ENCODE data around the gene MEF2C. TPM values are rescaled to one million over a fixed set of nuclear protein-coding genes. Genes with fewer than 3 reads are reported as not detected.

MEF2C gene
- total RNA-seq, 1 donor from 2014 or later = 0.26 TPM

DNA sequence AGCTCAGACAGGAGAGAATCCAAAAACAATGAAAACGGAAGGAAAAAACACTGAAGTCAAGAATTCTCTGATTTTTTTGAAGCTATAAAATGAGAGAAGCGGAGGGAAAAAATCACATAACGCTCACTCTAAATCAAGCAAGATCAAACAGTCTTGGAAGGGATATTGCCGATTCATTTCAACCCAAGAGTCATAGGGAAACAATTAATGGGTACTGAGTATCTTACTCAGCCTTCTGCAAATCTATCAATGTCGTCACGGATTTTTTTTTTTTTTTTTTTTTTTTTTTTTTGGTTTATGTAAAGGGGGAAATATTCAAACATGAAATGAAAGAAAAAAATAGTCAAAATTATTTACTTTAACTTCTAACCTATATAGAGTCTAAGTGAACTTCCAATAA, 9.5 kb downstream of the MEF2C start:
- Histone ChIP-seq H3K4me1 (no peaks in the 10 kb centered on the region), H3K36me3 (no peaks in the 10 kb centered on the region), H4K20me1 (ENCODE audit: low read depth) (no peaks in the 10 kb centered on the region), H3K9me3 (ENCODE audit: low read depth) (no peaks in the 10 kb centered on the region), H3F3A (ENCODE audit: low read depth) (no peaks in the 10 kb centered on the region), H3K4me2 (no peak overlapping the region), H3K27ac (no peak overlapping the region), H3K27me3 (no peaks in the 10 kb centered on the region), H3K79me2 (ENCODE audit: low read depth) (no peaks in the 10 kb centered on the region), H3K9ac (no peak overlapping the region), H2AFZ (replicated peaks) (no peak overlapping the region), H3K4me3 (no peak overlapping the region)
- TF ChIP-seq EZH2phosphoT487 (IDR thresholded peaks at IDR 0.05) = no peak
- no peak for TF ChIP-seq EZH2 (IDR thresholded peaks at IDR 0.05)
- TF ChIP-seq, protein P1, sequence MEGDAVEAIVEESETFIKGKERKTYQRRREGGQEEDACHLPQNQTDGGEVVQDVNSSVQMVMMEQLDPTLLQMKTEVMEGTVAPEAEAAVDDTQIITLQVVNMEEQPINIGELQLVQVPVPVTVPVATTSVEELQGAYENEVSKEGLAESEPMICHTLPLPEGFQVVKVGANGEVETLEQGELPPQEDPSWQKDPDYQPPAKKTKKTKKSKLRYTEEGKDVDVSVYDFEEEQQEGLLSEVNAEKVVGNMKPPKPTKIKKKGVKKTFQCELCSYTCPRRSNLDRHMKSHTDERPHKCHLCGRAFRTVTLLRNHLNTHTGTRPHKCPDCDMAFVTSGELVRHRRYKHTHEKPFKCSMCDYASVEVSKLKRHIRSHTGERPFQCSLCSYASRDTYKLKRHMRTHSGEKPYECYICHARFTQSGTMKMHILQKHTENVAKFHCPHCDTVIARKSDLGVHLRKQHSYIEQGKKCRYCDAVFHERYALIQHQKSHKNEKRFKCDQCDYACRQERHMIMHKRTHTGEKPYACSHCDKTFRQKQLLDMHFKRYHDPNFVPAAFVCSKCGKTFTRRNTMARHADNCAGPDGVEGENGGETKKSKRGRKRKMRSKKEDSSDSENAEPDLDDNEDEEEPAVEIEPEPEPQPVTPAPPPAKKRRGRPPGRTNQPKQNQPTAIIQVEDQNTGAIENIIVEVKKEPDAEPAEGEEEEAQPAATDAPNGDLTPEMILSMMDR (IDR thresholded peaks at IDR 0.05) = no peak
- no peak overlapping the region for H3K27ac Mint-ChIP-seq
- no peak overlapping the region for H3K4me3 Mint-ChIP-seq
- peaks cover 3% of the 10 kb centered on the region for H3K4me1 Mint-ChIP-seq
- H3K27me3 Mint-ChIP-seq (ENCODE audit: insufficient read depth, low read depth) = no peaks in the 10 kb centered on the region
- no peaks in the 10 kb centered on the region for H3K36me3 Mint-ChIP-seq
- no peaks in the 10 kb centered on the region for H3K9me3 Mint-ChIP-seq
- DNase-seq (ENCODE audit: low spot score) = no peak

DNA sequence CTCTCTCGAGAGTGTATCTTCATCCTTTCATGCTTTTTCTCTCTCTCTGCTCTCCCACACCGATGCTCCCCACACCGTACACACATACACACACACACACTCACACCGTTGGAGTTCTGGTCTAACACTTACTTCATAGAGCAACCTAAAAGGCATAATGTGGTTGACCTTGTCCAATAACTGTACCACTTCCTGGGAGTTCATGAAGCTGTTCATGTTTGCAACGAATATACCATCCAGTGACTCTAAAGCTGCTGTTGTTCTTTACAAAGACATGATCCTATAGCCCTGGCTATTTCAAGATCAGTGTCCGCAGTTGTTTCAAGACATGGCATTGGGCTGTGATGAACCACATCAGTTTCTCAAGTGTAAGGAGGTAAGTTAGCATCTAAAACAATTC, 10.0 kb downstream of the MEF2C start:
- H3K79me2 ChIP-seq (ENCODE audit: low read depth) = no peaks in the 10 kb centered on the region
- H3K9me3 ChIP-seq (ENCODE audit: low read depth) = no peaks in the 10 kb centered on the region
- H3F3A ChIP-seq (ENCODE audit: low read depth) = no peaks in the 10 kb centered on the region
- Mint-ChIP-seq H3K27me3 (ENCODE audit: insufficient read depth, low read depth) (no peaks in the 10 kb centered on the region), H3K4me1 (peaks cover 3% of the 10 kb centered on the region), H3K36me3 (no peaks in the 10 kb centered on the region), H3K9me3 (no peaks in the 10 kb centered on the region), H3K27ac (no peak overlapping the region), H3K4me3 (no peak overlapping the region)
- TF ChIP-seq EZH2phosphoT487 (IDR thresholded peaks at IDR 0.05) = no peak
- TF ChIP-seq EZH2 (IDR thresholded peaks at IDR 0.05) = no peak
- TF ChIP-seq, protein P1 (IDR thresholded peaks at IDR 0.05) = no peak
- no peak overlapping the region for H3K4me2 ChIP-seq
- H3K9ac ChIP-seq = no peak overlapping the region
- H3K4me3 ChIP-seq = no peak overlapping the region
- H4K20me1 ChIP-seq (ENCODE audit: low read depth) = no peaks in the 10 kb centered on the region
- no peak overlapping the region for H3K27ac ChIP-seq
- H2AFZ ChIP-seq (replicated peaks) = no peak overlapping the region
- no peaks in the 10 kb centered on the region for H3K27me3 ChIP-seq
- H3K4me1 ChIP-seq = no peaks in the 10 kb centered on the region
- H3K36me3 ChIP-seq = no peaks in the 10 kb centered on the region
- DNase-seq (ENCODE audit: low spot score) = no peak

DNA sequence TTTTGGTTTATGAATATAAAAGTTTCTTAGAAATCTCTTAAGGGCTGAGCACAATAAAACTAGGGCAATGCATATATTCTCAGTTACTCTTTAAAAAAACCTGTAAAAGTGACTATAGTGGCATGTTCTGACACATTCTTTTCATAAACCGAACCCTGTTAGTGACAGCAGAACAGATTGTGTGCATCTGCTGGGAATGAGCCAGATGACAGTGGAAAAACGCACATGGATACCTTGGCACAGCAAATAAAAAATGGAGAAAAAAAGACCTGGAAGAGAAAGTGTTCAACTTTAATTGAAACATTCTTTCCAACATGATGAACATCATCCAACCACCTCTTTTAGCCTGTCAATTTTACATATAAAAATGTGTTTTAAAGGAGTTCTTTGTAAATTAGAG, 12.7 kb downstream of the MEF2C start:
- H3K4me1 Mint-ChIP-seq = peaks cover 1% of the 10 kb centered on the region
- no peaks in the 10 kb centered on the region for H3F3A ChIP-seq (ENCODE audit: low read depth)
- H3K4me1 ChIP-seq = no peaks in the 10 kb centered on the region
- H2AFZ ChIP-seq (replicated peaks) = no peak overlapping the region
- H3K4me2 ChIP-seq = no peak overlapping the region
- H3K27ac Mint-ChIP-seq = no peak overlapping the region
- no peaks in the 10 kb centered on the region for H3K9me3 ChIP-seq (ENCODE audit: low read depth)
- H3K9me3 Mint-ChIP-seq = no peaks in the 10 kb centered on the region
- H3K4me3 Mint-ChIP-seq = no peak overlapping the region
- no peak overlapping the region for H3K27ac ChIP-seq
- H3K27me3 ChIP-seq = no peaks in the 10 kb centered on the region
- H3K36me3 Mint-ChIP-seq = no peaks in the 10 kb centered on the region
- H3K9ac ChIP-seq = no peak overlapping the region
- no peaks in the 10 kb centered on the region for H3K79me2 ChIP-seq (ENCODE audit: low read depth)
- no peak overlapping the region for H3K4me3 ChIP-seq
- H4K20me1 ChIP-seq (ENCODE audit: low read depth) = no peaks in the 10 kb centered on the region
- TF ChIP-seq, protein P1 (IDR thresholded peaks at IDR 0.05) = no peak
- TF ChIP-seq EZH2 (IDR thresholded peaks at IDR 0.05) = no peak
- TF ChIP-seq EZH2phosphoT487 (IDR thresholded peaks at IDR 0.05) = no peak
- H3K36me3 ChIP-seq = no peaks in the 10 kb centered on the region
- DNase-seq (ENCODE audit: low spot score) = no peak
- no peaks in the 10 kb centered on the region for H3K27me3 Mint-ChIP-seq (ENCODE audit: insufficient read depth, low read depth)
